GM12878 (cell line): ENCODE measurements around the gene FGD6. TPM values are rescaled to one million over a fixed set of nuclear protein-coding genes. Genes with fewer than 3 reads are reported as not detected.

Experiments used
- ATAC-seq: fragments of 200-7000 bp; cut with Tn5 transposase; 3 replicates; pipeline ENCODE4 v1.9.1; 2020; ENCODE audit warnings: mild to moderate bottlenecking, moderate library complexity
- BruUV-seq: library from RNA; stranded (reverse); fragments of 400-500 nt; replicated peaks from 2 replicates; lab custom pipeline; 2021; lab: Mats Ljungman, UMichigan
- CTCF ChIA-PET: fragments of 300-600 bp; sonication (Branson Sonifier 250); formaldehyde crosslinking; extraction: SDS; loops from one replicate; lab custom pipeline; 2021; ENCODE audit warnings: inconsistent platforms; lab: Yijun Ruan, JAX
- POLR2A ChIA-PET: fragments of 350-600 bp; formaldehyde crosslinking; extraction: SDS; loops from one replicate; lab custom pipeline; 2021; ENCODE audit warnings: inconsistent platforms; lab: Charles Lee
- RAD21 ChIA-PET: fragments of 300-600 bp; sonication (Branson Sonifier 250); formaldehyde crosslinking; loops from one replicate; lab custom pipeline; 2023; ENCODE audit warnings: antibody characterized with exemption; ENCODE audit not compliant: unreplicated experiment; lab: Charles Lee
- SMC1A ChIA-PET: fragments of 300-600 bp; sonication (Branson Sonifier 250); formaldehyde crosslinking; loops from one replicate; lab custom pipeline; 2023; ENCODE audit not compliant: unreplicated experiment, uncharacterized antibody; lab: Charles Lee
- DNase-seq: peaks from one replicate; pipeline ENCODE4 v3.0.0-alpha.2; 2011; ENCODE audit warnings: low read depth, low spot score
- FAIRE-seq: peaks from 3 replicates; lab custom pipeline; 2011; peaks lifted over from hg19 to GRCh38; lab: Jason Lieb, UNC
- H2AFZ ChIP-seq: 2 replicates; pipeline ENCODE4 v1.6.0; 2011; ENCODE audit warnings: low read depth, low read length, control low read depth; ENCODE audit not compliant: control insufficient read depth
- H3K27ac ChIP-seq: 2 replicates; pipeline ENCODE4 v1.5.1; 2011; ENCODE audit warnings: control low read depth; ENCODE audit not compliant: control insufficient read depth, insufficient read depth
- H3K27me3 ChIP-seq, 2 experiments: replicated peaks in 1 of 2; 2 replicates each; pipeline versions ENCODE4 v1.6.0 to v1.6.1; 2011; ENCODE audit warnings: low read length in 1 of 2; ENCODE audit not compliant: control insufficient read depth in 2 of 2, insufficient read depth in 2 of 2
- H3K36me3 ChIP-seq, 2 experiments: 2 replicates each; pipeline ENCODE4 v1.5.1; 2011; ENCODE audit warnings: low read length in 1 of 2; ENCODE audit not compliant: control insufficient read depth in 2 of 2, insufficient read depth in 2 of 2
- H3K4me1 ChIP-seq: 2 replicates; pipeline ENCODE4 v1.6.1; 2011; ENCODE audit warnings: mild to moderate bottlenecking, low read length, moderate library complexity, mixed read lengths; ENCODE audit not compliant: control insufficient read depth, insufficient read depth
- H3K4me2 ChIP-seq: 2 replicates; pipeline ENCODE4 v1.6.0; 2011; ENCODE audit warnings: control low read depth; ENCODE audit not compliant: control insufficient read depth, insufficient read depth
- H3K4me3 ChIP-seq: fragments of 200-600 bp; sonication (generic); 2 replicates; pipeline ENCODE4 v1.5.1; 2016
- H3K79me2 ChIP-seq: 2 replicates; pipeline ENCODE4 v1.6.0; 2011; ENCODE audit warnings: low read length; ENCODE audit not compliant: control insufficient read depth, insufficient read depth
- H3K9ac ChIP-seq: 2 replicates; pipeline ENCODE4 v1.8.0; 2011; ENCODE audit warnings: low read length, control low read depth, mixed read lengths; ENCODE audit not compliant: control insufficient read depth, insufficient read depth
- H3K9me3 ChIP-seq: replicated peaks from 3 replicates; pipeline ENCODE4 v1.5.1; 2011; ENCODE audit warnings: mild to moderate bottlenecking, low read length; ENCODE audit not compliant: control insufficient read depth, insufficient read depth
- H4K20me1 ChIP-seq: 2 replicates; pipeline ENCODE4 v1.6.0; 2011; ENCODE audit not compliant: control insufficient read depth, insufficient read depth
- ATF3 ChIP-seq: IDR thresholded peaks from 2 replicates; pipeline ENCODE4 v1.6.1; 2011; ENCODE audit warnings: low read depth, mild to moderate bottlenecking, low read length, moderate library complexity, borderline replicate concordance; ENCODE audit errors: extremely low read depth
- FOXM1 ChIP-seq: IDR thresholded peaks from 2 replicates; pipeline ENCODE4 v1.6.1; 2012; ENCODE audit warnings: low read depth, mild to moderate bottlenecking, inconsistent platforms, low read length, moderate library complexity
- HDAC2 ChIP-seq: fragments of 200-600 bp; sonication (generic); IDR thresholded peaks from 2 replicates; pipeline ENCODE4 v1.6.1; 2017
- NFIC ChIP-seq: IDR thresholded peaks from 2 replicates; pipeline ENCODE4 v1.6.1; 2012; ENCODE audit warnings: low read depth, mild to moderate bottlenecking, inconsistent platforms, low read length, moderate library complexity
- POLR2A ChIP-seq: IDR thresholded peaks from 2 replicates; pipeline ENCODE4 v1.6.1; 2011; ENCODE audit warnings: low read depth, mild to moderate bottlenecking, low read length
- SMAD1 ChIP-seq: fragments of 450-650 bp; IDR thresholded peaks from 2 replicates; pipeline ENCODE4 v1.6.1; 2018; ENCODE audit warnings: mild to moderate bottlenecking, low read depth; ENCODE audit not compliant: partially characterized antibody
- WGBS: methylation state at CpG from one replicate; pipeline ENCODE4 v1.1.6; 2016; ENCODE audit warnings: low lambda C conversion rate; ENCODE audit not compliant: insufficient replicate concordance, insufficient coverage; ENCODE audit errors: missing lambda C conversion rate; 5-methylcytosine and 5-hydroxymethylcytosine counted together
- in situ Hi-C: fragments of 300-500 bp; cut with MboI; formaldehyde crosslinking; loops from 9 replicates; pipeline ENCODE4 v1.14.3; 2018; ENCODE audit warnings: mixed read lengths
- intact Hi-C: fragments of 100-400 bp; cut with micrococcal nuclease; formaldehyde crosslinking; loops from one replicate; pipeline ENCODE4 v1.14.2; 2022; ENCODE audit not compliant: unreplicated experiment
- polyA plus RNA-seq, 11 experiments: library from polyadenylated mRNA; depleted of rRNA in 4 of 11; unstranded in 6 of 11; stranded (reverse) in 5 of 11; fragments of >200 nt; fragmentation: Nextera tagmentation in 4 of 11; fragmentation: Illumina TruSeq in 1 of 11; extraction: Ambion mirVana in 4 of 11; extraction: Trizol in 1 of 11; gene quantifications; 1 replicate in 1 of 11; 2 replicates in 10 of 11; pipeline versions ENCODE4 v1.2.1 to v1.2.3, GENCODE V29; 2011 to 2016; ENCODE audit warnings: inconsistent platforms in 2 of 11, missing spikeins in 2 of 11, low read depth in 1 of 11
- total RNA-seq, 4 experiments: library from RNA; depleted of rRNA in 3 of 4; stranded (reverse); fragments of >200 nt in 3 of 4; fragmentation: Illumina TruSeq in 1 of 4; extraction: Trizol in 1 of 4; gene quantifications; 2 replicates each; pipeline versions ENCODE4 v1.2.1 to v1.2.3, GENCODE V29; 2013 to 2021
- TF ChIP-seq, protein P1 (sequence below): IDR thresholded peaks from 2 replicates; pipeline ENCODE4 v1.6.1; 2012; ENCODE audit warnings: improper control_type of control experiment, low read depth, low read length; ENCODE audit not compliant: insufficient replicate concordance
- TF ChIP-seq, protein P2 (sequence below): IDR thresholded peaks from 2 replicates; pipeline ENCODE4 v1.6.1; 2012; ENCODE audit warnings: low read depth, low read length, improper control_type of control experiment
- TF ChIP-seq, protein P3 (sequence below): fragments of 450-650 bp; IDR thresholded peaks from 2 replicates; pipeline ENCODE4 v1.6.1; 2017; ENCODE audit warnings: mild to moderate bottlenecking, moderate library complexity

The FGD6 gene
- total and polyA plus RNA-seq, 10 of the 15 experiments (the other 5 are each of a cell fraction or from before 2014, with no cell fraction given) = 2.4 to 15.5 (median 8.9) TPM

DNA sequence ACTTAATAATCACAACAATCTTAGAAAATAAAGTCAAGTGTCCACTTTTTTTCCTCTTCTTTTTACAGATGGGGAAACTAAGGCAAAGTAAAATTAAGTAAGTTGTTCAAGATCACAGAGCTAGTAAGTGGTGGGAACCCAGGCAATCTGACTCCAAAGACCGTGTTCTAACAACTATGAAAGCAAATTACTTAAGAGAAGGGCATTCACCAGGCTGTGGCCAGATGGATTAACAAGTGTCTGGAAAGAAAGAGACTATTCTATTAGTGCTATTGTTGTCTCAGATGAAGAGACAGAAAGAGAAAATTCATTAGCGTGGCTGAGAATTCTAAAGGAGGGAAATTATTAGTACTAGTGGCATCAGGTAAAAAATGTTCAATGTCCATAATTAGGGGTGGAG is 48.5 kb downstream of the FGD6 start:
- Histone ChIP-seq H4K20me1 (no peaks in the 10 kb centered on the region), H3K27me3 (no peaks in the 10 kb centered on the region), H3K9me3 (no peaks in the 10 kb centered on the region), H3K9ac (no peak overlapping the region), H3K4me2 (no peak overlapping the region), H3K79me2 (no peaks in the 10 kb centered on the region), H3K36me3 (no peaks in the 10 kb centered on the region; a peak in 1 of 4 replicates), H3K4me1 (no peaks in the 10 kb centered on the region), H2AFZ (no peak overlapping the region), H3K4me3 (no peak overlapping the region), H3K27ac (no peak overlapping the region)
- in situ Hi-C loops = no loop called here
- POLR2A ChIA-PET = no interaction called here
- RAD21 ChIA-PET = no interaction called here
- SMC1A ChIA-PET = no interaction called here
- BruUV-seq = no TSS peak
- intact Hi-C loops = no loop called here
- 23% methylated on average over 2 of the region's 2 CpGs for WGBS
- TF ChIP-seq SMAD1 = no peak
- TF ChIP-seq, protein P1, sequence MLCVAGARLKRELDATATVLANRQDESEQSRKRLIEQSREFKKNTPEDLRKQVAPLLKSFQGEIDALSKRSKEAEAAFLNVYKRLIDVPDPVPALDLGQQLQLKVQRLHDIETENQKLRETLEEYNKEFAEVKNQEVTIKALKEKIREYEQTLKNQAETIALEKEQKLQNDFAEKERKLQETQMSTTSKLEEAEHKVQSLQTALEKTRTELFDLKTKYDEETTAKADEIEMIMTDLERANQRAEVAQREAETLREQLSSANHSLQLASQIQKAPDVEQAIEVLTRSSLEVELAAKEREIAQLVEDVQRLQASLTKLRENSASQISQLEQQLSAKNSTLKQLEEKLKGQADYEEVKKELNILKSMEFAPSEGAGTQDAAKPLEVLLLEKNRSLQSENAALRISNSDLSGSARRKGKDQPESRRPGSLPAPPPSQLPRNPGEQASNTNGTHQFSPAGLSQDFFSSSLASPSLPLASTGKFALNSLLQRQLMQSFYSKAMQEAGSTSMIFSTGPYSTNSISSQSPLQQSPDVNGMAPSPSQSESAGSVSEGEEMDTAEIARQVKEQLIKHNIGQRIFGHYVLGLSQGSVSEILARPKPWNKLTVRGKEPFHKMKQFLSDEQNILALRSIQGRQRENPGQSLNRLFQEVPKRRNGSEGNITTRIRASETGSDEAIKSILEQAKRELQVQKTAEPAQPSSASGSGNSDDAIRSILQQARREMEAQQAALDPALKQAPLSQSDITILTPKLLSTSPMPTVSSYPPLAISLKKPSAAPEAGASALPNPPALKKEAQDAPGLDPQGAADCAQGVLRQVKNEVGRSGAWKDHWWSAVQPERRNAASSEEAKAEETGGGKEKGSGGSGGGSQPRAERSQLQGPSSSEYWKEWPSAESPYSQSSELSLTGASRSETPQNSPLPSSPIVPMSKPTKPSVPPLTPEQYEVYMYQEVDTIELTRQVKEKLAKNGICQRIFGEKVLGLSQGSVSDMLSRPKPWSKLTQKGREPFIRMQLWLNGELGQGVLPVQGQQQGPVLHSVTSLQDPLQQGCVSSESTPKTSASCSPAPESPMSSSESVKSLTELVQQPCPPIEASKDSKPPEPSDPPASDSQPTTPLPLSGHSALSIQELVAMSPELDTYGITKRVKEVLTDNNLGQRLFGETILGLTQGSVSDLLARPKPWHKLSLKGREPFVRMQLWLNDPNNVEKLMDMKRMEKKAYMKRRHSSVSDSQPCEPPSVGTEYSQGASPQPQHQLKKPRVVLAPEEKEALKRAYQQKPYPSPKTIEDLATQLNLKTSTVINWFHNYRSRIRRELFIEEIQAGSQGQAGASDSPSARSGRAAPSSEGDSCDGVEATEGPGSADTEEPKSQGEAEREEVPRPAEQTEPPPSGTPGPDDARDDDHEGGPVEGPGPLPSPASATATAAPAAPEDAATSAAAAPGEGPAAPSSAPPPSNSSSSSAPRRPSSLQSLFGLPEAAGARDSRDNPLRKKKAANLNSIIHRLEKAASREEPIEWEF = no peak
- TF ChIP-seq, protein P2, sequence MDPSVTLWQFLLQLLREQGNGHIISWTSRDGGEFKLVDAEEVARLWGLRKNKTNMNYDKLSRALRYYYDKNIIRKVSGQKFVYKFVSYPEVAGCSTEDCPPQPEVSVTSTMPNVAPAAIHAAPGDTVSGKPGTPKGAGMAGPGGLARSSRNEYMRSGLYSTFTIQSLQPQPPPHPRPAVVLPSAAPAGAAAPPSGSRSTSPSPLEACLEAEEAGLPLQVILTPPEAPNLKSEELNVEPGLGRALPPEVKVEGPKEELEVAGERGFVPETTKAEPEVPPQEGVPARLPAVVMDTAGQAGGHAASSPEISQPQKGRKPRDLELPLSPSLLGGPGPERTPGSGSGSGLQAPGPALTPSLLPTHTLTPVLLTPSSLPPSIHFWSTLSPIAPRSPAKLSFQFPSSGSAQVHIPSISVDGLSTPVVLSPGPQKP = no peak
- no peak for TF ChIP-seq FOXM1
- TF ChIP-seq, protein P3, sequence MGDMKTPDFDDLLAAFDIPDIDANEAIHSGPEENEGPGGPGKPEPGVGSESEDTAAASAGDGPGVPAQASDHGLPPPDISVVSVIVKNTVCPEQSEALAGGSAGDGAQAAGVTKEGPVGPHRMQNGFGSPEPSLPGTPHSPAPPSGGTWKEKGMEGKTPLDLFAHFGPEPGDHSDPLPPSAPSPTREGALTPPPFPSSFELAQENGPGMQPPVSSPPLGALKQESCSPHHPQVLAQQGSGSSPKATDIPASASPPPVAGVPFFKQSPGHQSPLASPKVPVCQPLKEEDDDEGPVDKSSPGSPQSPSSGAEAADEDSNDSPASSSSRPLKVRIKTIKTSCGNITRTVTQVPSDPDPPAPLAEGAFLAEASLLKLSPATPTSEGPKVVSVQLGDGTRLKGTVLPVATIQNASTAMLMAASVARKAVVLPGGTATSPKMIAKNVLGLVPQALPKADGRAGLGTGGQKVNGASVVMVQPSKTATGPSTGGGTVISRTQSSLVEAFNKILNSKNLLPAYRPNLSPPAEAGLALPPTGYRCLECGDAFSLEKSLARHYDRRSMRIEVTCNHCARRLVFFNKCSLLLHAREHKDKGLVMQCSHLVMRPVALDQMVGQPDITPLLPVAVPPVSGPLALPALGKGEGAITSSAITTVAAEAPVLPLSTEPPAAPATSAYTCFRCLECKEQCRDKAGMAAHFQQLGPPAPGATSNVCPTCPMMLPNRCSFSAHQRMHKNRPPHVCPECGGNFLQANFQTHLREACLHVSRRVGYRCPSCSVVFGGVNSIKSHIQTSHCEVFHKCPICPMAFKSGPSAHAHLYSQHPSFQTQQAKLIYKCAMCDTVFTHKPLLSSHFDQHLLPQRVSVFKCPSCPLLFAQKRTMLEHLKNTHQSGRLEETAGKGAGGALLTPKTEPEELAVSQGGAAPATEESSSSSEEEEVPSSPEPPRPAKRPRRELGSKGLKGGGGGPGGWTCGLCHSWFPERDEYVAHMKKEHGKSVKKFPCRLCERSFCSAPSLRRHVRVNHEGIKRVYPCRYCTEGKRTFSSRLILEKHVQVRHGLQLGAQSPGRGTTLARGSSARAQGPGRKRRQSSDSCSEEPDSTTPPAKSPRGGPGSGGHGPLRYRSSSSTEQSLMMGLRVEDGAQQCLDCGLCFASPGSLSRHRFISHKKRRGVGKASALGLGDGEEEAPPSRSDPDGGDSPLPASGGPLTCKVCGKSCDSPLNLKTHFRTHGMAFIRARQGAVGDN = no peak
- TF ChIP-seq POLR2A = no peak
- TF ChIP-seq ATF3 = no peak
- no peak for TF ChIP-seq HDAC2
- TF ChIP-seq NFIC = no peak
- DNase-seq (no peak), ATAC-seq (no peak), FAIRE-seq (no peak)
- CTCF ChIA-PET = no interaction called here
